Lung (tissue), 12 donors: ENCODE results near the gene CLASP1. TPM values are rescaled to one million over a fixed set of nuclear protein-coding genes. Genes with fewer than 3 reads are reported as not detected.
"Not testable (repeated sequence)": the region's sequence is repeated elsewhere in the genome, so short reads cannot be mapped to it uniquely, and the experiment has no call there.

Experiments
- ATAC-seq: fragments of 200-7000 bp; cut with Tn5 transposase; one replicate; pipeline ENCODE4 v1.9.1; 2020; ENCODE audit warnings: moderate number of reproducible peaks; ENCODE audit not compliant: insufficient read depth, low FRiP score
- DNase-seq, 3 donors: peaks; one replicate each; pipeline ENCODE4 v3.0.0-alpha.2; 2013 to 2017
- H3K27ac ChIP-seq, 2 donors: one replicate each; pipeline ENCODE4 v1.5.1; 2013; ENCODE audit warnings: mild to moderate bottlenecking in 2 of 2, moderate library complexity in 2 of 2, control low read depth in 1 of 2, inconsistent platforms in 1 of 2, low read depth in 1 of 2, low read length in 1 of 2
- H3K27me3 ChIP-seq, 3 donors: one replicate each; pipeline ENCODE4 v1.5.1; 2013; ENCODE audit warnings: low read length in 2 of 3; ENCODE audit not compliant: control insufficient read depth in 3 of 3, insufficient read depth in 3 of 3
- H3K36me3 ChIP-seq, 4 donors: one replicate each; pipeline ENCODE4 v1.5.1; 2013; ENCODE audit warnings: low read length in 4 of 4, mild to moderate bottlenecking in 1 of 4, moderate library complexity in 1 of 4; ENCODE audit not compliant: control insufficient read depth in 4 of 4, insufficient read depth in 4 of 4
- H3K4me1 ChIP-seq, 5 donors: one replicate each; pipeline ENCODE4 v1.5.1; 2013; ENCODE audit warnings: low read length in 5 of 5, mild to moderate bottlenecking in 2 of 5, moderate library complexity in 1 of 5; ENCODE audit not compliant: control insufficient read depth in 5 of 5, insufficient read depth in 5 of 5
- H3K4me3 ChIP-seq: one replicate; pipeline ENCODE4 v1.5.1; 2013; ENCODE audit warnings: mild to moderate bottlenecking, control low read depth, moderate library complexity
- H3K9ac ChIP-seq, 2 donors: one replicate each; pipeline ENCODE4 v1.5.1; 2013; ENCODE audit warnings: low read length in 2 of 2, control low read depth in 1 of 2; ENCODE audit not compliant: insufficient read depth in 1 of 2
- H3K9me3 ChIP-seq, 4 donors: one replicate each; pipeline ENCODE4 v1.5.1; 2013; ENCODE audit warnings: low read length in 3 of 4, mild to moderate bottlenecking in 1 of 4, moderate library complexity in 1 of 4; ENCODE audit not compliant: control insufficient read depth in 4 of 4, insufficient read depth in 3 of 4
- CTCF ChIP-seq: IDR thresholded peaks from 2 replicates; pipeline ENCODE4 v1.5.1; 2012; ENCODE audit warnings: mild to moderate bottlenecking; ENCODE audit errors: control extremely low read depth, extremely low read depth
- WGBS, 2 donors: extraction: QIAGEN DNeasy Blood & Tissue Kit; methylation state at CpG; one replicate each; pipeline ENCODE4 v1.1.7; 2013; 5-methylcytosine and 5-hydroxymethylcytosine counted together
- polyA plus RNA-seq, 2 donors: library from polyadenylated mRNA; stranded (reverse); fragments of 200-250 nt; gene quantifications; one replicate each; pipeline ENCODE4 v1.2.1, GENCODE V29; 2013
- total RNA-seq, 2 donors: library from RNA; depleted of rRNA in 1 of 2; stranded (reverse); fragments of >200 nt in 1 of 2; gene quantifications; one replicate each; pipeline ENCODE4 v1.2.1, GENCODE V29; 2014 to 2021
- donor health status: control.
- donor health status: control.
- donor health status: Bipolar disorder and iron deficiency.
- donor health status: healthy.
- donor health status: DM: yes; HTN: yes; CAD: no.

Gene CLASP1
- total and polyA plus RNA-seq, 4 donors: 7.4 to 128 (median 30.6) TPM

DNA sequence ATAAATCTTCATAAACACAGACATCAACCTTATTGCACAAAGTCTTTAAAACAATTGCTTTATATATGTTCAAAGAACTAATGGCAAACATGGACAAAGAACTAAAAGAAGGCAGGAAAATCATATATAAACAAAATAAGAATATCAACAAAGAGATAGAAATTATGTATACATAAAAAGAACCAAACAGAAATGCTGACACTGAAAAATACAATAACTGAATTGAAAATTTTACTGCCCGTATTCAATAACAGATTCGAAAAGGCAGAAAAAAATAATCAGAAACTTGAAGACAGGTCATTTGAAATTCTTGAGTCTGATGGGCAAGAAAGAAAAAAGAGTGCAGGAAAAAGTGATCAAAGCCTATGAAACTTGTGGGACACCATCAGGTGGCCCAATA is 342.2 kb downstream of the CLASP1 start:
- TF ChIP-seq CTCF: no peak

GRCh38 chr2:121304941-121305340 is 344.3 kb downstream of the CLASP1 start:
- DNase-seq (peak; percentile 58 to 92 (median 90)), ATAC-seq (no peak)
- no peak for TF ChIP-seq CTCF
- H3K9ac ChIP-seq: no peak overlapping the region
- no peaks in the 10 kb centered on the region for H3K36me3 ChIP-seq
- H3K4me3 ChIP-seq: no peak overlapping the region
- H3K27ac ChIP-seq: no peak overlapping the region
- H3K27me3 ChIP-seq: no peaks in the 10 kb centered on the region
- peaks cover 0 to 3% (median under 1%) of the 10 kb centered on the region in 4 donors for H3K9me3 ChIP-seq
- peaks cover 0 to 16% (median 0%) of the 10 kb centered on the region in 5 donors for H3K4me1 ChIP-seq
- 78 to 84% methylated on average over 2 of the region's 2 CpGs for WGBS, 2 donors

More for the DNA sequence above, 342.2 kb downstream of the CLASP1 start:
- Histone ChIP-seq H3K36me3 (no peaks in the 10 kb centered on the region), H3K4me1 (peaks cover 0 to 16% (median 0%) of the 10 kb centered on the region in 5 donors), H3K4me3 (no peak overlapping the region), H3K27ac (no peak overlapping the region), H3K9me3 (no peaks in the 10 kb centered on the region), H3K27me3 (no peaks in the 10 kb centered on the region), H3K9ac (no peak overlapping the region)
- ATAC-seq (no peak), DNase-seq (no peak)
- 92 to 99% methylated on average over 2 of the region's 2 CpGs for WGBS, 2 donors

- Histone ChIP-seq H3K9ac (no peak overlapping the region), H3K9me3 (peaks cover 0 to 3% (median under 1%) of the 10 kb centered on the region in 4 donors), H3K27ac (no peak overlapping the region), H3K4me1 (peaks cover 0 to 16% (median 0%) of the 10 kb centered on the region in 5 donors), H3K36me3 (no peaks in the 10 kb centered on the region), H3K27me3 (no peaks in the 10 kb centered on the region), H3K4me3 (no peak overlapping the region)
- TF ChIP-seq CTCF: no peak
- WGBS, 2 donors: 3 to 8% methylated on average over 2 of the region's 2 CpGs
- peak in 2 of 3 donors; percentile 31 to 50 for DNase-seq
- no peak for ATAC-seq
These were observed 345.6 kb downstream of the CLASP1 start for GRCh38 chr2:121303531-121304263.

- H3K9ac ChIP-seq, H3K27me3 ChIP-seq, H3K9me3 ChIP-seq, H3K27ac ChIP-seq, H3K36me3 ChIP-seq, DNase-seq, H3K4me3 ChIP-seq, ATAC-seq: not testable (repeated sequence)
- peaks cover 0 to 16% (median 0%) of the 10 kb centered on the region in 5 donors for H3K4me1 ChIP-seq
These were observed 348.1 kb downstream of the CLASP1 start for GRCh38 chr2:121301190-121301589.
